GM21786 (cell line): ENCODE measurements around the gene KRTCAP3.
"Not testable (repeated sequence)": the region's sequence is repeated elsewhere in the genome, so short reads cannot be mapped to it uniquely, and the experiment has no call there.

Experiments used
- ATAC-seq: cut with Tn5 transposase; IDR thresholded peaks from one replicate; pipeline ENCODE4 v1.9.1; 2021; ENCODE audit not compliant: unreplicated experiment

The KRTCAP3 gene, protein sequence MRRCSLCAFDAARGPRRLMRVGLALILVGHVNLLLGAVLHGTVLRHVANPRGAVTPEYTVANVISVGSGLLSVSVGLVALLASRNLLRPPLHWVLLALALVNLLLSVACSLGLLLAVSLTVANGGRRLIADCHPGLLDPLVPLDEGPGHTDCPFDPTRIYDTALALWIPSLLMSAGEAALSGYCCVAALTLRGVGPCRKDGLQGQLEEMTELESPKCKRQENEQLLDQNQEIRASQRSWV

DNA sequence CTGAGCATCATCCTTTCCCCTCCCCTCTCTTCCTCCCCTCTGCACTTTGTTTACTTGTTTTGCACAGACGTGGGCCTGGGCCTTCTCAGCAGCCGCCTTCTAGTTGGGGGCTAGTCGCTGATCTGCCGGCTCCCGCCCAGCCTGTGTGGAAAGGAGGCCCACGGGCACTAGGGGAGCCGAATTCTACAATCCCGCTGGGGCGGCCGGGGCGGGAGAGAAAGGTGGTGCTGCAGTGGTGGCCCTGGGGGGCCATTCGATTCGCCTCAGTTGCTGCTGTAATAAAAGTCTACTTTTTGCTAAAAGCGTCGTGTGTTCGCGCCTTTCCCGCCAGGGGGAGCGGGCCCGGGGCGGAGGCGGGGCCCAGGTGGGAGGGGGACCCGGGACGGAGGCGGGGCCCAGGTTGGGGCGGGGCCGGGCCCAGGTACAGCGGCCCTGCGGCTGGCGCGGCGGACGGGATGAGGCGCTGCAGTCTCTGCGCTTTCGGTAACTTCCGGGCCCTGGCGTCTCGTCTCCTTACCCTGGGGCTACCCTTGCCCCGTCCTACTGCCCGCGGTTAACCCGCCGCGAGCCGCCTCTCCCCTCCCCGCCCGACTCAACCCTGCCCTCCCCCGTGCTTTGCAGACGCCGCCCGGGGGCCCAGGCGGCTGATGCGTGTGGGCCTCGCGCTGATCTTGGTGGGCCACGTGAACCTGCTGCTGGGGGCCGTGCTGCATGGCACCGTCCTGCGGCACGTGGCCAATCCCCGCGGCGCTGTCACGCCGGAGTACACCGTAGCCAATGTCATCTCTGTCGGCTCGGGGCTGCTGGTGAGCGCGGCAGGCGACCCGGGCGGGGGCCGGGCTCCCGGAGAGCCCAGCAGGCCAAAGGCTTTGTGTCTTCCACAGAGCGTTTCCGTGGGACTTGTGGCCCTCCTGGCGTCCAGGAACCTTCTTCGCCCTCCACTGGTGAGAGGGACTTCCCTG lies at the start of gene KRTCAP3:
TSS of gene KRTCAP3 (plus strand) at position 424 of the 962 bp plus-strand sequence. CDS start at position 456, 32 bp downstream.
- no peak for ATAC-seq

DNA sequence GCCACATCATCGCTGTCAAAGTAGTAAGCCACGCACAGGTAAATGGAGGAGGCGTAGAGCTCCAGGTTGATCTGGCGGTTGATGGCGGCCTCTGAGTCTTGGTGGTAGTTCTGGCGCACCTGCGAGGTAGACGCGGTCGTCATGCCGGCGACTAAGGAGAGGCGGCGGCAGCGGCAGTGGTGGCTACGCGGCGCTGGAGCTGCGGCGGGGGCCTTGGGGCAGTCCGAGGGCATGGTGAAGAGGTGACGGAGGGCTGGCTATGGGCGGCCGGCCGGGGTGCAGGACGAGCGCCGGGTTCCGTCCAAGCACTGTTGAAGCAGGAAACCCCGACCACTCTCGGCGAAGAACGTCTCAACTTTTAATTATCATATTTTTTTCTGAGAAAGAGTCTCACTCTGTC lies 49.0 kb upstream of the KRTCAP3 start:
- ATAC-seq, result no peak

DNA sequence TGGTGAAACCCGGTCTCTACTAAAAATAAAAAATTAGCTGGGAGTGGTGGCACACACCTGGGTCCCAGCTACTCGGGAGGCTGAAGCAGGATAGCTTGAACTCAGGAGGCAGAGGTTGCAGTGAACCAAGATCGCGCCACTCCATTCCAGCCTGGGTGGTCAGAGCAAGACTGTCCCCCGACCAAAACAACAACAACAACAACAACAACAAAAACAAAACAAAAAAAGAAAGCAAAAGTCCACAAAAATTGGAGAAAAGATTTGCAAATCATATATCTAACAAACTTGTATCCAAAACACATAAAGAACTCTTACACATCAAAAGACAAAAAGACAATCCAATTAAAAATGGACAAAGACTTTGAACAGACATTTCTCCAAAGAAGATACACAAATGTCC lies 43.2 kb upstream of the KRTCAP3 start:
- ATAC-seq, result no peak

DNA sequence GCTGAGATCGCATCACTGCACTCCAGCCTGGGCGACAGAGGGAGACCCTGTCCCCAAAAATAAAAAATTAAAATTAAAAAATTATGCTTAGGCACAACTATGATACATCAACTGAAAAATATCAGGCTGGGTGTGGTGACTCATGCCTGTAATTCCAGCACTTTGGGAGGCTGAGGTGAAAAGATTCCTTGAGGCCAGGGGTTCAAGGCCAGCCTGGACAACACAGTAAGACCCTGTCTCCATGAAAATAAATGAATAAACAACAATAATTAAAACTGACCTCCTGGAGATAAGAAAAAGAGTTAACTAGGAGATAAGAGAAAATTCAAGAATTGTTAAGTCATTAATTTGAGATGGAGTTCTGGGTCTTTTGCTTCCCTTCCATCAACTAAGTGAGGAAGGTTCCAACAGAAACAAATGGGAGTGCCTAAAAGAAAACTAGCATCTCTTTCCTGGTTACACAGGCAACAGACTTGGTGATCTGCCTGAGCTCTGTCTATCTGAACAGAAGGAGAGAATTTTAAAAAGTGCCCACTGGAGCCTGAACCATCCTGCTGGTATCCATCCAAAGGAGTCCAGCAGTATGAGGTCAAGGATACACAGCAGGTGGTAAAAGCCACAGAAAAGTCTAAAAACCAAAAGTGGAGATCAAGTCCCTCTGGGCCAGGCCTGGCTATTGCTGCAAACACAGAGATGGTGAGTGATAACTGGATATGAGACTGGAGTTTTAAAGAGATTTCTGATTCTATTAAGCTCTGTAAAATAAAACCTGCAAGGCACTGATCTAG lies 41.6 kb upstream of the KRTCAP3 start:
- no peak for ATAC-seq

DNA sequence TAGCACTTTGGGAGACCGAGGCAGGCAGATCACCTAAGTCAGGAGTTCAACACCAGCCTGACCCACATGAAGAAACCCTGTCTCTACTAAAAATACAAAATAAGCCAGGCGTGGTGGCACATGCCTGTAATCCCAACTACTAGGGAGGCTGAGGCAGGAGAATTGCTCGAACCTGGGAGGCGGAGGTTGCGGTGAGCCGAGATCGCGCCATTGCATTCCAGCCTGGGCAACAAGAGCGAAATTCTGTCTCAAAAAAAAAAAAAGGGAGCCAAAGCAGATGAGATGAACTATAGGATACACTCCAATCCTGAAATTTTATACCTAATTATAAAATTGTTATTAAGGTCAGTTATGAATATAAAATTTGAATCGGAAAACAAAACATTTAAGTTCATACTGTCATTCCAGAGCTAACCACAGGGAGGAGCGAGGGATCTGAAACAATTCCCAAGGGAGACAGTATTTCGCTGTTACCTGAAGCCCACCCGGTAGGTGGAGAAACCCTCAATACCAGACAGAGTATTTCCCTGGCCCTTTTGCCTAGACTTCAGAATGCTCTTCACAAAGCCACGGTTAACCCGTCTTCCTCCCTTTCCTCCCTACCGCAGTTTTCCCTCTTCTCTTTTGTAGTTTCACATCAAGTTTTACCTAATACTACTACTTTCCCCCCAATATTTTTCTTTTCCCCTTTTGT lies 34.2 kb upstream of the KRTCAP3 start:
- no peak for ATAC-seq

DNA sequence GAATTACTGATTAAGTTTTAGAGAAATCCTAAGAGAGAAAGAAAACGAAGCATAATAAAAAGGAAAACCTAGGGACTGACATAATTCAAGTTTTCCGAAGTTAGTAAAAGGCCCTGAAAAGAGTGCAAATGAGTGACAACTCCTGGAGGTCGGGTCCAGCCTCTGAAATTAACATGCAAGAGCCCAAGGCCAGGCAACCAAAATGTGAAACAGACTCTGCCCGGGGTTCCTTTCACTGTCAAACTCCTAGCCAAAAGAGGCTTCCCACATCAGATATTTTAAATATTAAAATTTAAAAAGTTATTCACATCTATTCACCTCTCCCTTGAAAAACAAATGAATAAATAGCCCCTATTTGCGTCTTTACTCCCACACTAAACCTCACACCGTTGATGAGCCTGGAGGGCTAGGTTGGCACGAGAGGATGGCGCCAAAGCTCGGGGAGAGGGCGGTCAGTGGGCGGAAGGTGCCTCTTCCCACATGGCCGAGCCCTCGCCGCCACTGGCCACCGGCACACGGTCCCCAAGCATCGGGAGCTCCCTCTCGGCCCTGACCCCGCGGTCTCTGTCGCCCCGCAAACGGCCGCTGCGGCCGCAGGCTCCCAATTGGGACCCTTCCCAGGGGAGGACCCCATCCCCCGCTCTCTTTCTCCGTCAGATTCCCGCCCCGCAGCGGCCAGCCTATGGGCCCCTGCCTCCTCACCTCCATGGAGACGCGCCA lies 33.4 kb upstream of the KRTCAP3 start:
- peak; percentile 25 for ATAC-seq

DNA sequence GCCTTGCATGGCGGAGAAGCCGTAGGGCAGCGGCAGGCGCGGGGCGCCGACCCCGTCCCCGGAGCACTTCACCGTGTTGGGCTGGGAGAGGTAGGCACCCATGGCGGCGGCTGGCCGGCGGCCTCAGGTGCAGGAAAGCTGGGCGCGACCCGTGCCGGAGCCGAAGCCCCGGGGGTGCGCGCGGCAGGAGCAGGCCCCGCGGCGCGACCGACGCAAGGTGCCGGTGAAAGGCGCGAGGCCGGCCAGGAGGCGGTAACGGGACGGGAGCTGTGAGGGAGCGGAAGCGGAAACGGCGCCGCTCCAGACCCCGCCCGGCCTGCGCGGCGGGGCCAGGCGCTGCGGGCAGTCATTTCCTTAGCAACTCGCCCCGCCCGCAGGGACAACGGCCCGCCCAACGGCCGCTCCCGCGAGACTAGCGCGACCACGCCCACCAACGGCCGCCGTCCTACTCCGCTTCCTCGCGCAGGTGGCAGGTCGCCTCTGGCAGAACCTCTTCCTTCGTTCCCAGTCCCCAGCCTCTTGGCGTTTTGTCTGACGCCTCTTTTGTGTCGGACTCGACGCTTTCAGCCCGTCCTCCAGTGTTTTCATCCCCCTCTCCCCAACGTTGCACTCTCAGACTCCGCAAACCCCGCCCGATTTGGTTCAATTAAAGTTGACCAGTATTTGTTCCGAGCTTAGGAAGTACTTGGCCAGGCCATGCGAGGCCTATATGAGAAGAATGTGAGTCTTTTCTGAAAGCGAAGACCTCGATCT lies 32.7 kb upstream of the KRTCAP3 start, which contains the start of gene PPM1G:
TSS of gene PPM1G (minus strand) at position 271 of the 753 bp plus-strand sequence. CDS start at position 102, 169 bp downstream.
- peak; percentile 96 for ATAC-seq

DNA sequence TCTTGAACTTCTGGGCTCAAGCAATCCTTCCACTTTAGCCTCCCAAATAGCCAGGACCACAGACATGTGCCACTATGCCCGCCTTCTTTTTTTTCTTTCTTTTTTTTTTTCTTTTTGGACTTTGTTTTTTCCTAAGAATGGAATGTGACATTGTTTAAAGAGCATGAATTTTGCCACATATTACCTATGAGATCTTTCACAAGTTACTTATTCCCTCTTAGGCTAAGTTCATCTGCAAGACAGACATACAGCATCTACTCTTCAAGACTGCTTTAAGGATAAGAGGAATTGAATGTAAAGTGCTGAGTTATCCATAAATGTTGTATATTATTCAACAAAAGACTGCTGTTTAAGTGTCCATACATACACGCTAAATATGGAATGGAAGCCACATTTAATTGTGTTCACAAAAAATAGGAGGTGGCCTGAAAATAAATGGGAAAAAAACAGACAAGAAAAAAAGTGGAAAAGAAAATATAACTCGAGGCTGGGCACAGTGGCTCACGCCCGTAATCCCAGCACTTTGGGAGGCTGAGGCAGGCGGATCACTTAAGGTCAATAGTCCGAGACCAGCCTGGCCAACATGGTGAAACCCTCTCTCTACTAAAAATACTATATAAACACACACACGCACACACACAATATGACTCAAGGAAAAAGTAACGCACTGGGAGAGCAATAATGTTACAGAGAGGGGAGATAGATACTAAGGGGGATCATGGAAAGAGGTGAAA lies 29.6 kb upstream of the KRTCAP3 start:
- ATAC-seq, result no peak

DNA sequence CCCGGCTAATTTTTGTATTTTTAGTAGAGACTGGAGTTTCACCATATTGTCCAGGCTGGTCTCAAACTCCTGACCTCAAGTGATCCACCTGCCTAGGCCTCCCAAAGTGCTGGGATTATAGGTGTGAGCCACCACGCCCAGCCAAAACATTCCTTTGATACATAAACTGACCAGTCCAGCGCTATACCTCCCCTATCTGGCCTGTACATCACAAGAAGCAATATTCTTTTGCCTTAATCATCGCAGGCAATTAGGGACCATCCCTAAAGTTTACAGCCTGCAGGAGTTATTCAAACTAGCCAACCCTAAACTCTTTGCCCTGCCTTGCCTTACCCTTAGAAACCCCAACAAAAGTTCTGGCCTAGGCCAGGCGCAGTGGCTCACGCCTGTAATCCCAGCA lies 26.0 kb upstream of the KRTCAP3 start:
- no peak for ATAC-seq

DNA sequence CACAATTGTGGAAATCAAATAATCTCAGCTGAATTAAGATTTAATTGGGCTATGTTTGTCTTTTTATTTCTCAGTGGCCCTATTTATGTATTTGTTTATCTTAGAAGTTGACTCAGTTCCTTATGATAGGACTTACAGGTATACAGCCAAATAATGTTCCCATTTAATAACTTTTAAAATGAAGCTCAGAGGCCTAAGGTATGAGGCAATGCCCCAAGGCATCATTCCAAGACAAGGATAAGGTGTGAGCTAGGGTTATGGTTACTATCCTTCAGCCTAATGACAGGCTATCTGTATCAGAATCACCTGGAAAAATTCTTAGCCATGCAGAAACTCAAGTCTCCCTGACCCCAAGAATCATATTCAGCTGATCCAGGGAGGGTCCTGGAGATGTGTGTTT lies 21.2 kb upstream of the KRTCAP3 start:
- no peak for ATAC-seq

DNA sequence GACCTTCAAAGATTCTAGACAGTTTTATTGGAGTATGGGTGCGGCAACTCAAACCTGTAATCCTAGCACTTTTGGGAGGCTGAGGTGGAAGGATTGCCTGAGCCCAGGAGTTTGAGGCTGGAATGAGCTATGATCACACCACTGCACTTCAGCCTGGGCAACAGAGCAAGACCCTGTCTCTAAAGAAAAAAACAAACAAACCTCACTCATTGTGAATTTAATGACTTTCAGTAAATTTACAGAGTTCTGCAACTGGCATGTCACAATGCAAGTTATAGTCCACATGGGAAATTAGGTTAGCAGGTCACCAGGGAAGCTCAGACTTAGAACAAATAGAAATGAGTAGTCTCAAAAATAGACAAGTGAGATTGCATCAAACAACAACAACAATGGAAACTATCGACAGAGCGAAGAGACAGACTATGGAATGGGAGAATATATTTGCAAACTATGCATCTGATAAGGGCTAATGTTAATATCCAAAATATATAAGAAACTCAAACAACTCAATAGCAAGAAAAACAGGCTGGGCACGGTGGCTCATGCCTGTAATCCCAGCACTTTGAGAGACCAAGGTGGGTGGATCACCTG lies 20.4 kb upstream of the KRTCAP3 start:
- no peak for ATAC-seq

DNA sequence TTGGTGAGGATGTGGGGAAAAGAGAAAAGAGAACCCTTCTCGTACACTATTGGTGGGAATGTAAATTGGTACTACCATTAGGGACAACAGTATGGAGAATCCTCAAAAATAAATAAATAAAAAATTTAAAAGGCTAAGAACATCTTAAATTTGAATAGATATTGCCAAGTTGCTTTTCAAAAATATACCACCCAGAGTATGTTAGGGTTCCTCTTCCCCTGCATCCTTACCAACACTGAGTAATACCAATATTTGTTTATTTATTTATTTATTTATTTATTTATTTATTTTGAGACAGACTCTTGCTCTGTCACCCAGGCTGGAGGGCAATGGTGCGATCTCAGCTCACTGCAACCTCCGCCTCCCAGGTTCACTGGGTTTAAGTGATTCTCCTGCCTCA lies 19.2 kb upstream of the KRTCAP3 start:
- ATAC-seq, result no peak

DNA sequence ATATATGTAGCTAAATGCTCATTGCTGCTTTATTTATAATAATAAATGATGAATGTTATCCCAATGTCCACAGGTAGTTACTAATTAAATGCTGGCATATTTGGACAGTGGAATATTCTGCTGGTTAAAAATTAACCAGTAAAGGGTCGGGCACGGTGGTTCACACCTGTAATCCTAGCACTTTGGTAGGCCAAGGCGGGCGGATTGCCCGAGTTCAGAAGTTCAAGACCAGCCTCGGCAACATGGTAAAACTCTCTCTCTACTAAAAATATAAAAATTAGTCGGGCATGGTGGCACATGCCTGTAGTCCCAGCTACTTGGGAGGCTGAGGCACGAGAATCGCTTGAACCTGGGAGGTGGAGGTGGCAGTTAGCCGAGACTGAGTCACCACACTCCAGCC lies 17.1 kb upstream of the KRTCAP3 start:
- ATAC-seq, result not testable (repeated sequence)

DNA sequence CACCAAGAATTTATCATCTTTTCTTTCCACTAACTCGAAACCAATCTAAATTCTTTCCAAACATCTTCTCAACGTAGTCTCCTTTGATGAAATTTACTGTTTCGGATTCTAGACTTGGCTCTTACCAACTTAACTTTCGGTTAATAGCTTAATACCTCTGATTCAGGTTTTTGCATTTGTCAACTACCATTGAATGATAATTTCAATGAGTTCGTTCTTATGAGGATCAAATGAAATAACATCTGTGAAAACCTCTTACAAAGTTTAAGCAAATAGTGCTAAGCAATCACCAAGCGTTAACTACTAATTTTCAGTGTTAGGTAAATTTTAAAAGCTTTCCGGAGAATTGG lies 14.3 kb upstream of the KRTCAP3 start:
- ATAC-seq, result no peak

DNA sequence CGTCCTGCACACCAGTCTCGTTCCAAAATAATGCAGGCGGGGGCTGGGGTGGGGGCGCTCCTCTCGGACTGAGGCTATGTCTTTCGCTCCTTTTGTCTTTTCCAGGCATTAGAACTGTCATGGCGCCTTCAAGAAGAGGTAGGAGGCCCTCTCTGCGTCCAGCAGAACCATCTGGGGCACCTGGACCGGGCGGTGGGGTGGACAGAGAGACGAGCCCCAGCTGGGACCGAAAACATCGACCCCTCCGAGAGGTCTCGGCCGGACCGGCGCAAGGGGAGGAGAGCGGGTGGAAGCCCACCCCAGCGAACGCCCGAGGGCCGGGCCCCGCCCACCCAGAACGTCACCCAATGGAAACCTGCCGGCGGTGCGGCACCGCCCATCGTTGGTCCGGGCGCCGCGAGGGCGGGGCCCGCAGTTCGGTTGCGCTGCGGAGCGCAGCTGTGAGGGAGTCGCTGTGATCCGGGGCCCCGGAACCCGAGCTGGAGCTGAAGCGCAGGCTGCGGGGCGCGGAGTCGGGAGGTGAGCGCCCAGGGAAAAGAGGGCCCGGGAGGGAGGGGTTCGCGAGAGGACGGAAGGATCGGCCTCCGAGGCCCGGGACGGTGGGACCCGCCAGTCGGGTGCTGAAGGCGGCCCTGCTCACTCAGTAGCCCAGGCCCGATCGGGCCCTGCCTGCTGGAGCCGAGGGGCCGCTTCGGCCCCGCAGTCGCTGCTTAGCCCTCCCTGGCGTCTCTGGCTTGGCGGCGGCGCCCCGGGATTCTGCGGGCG lies 13.8 kb upstream of the KRTCAP3 start, which contains the start of gene NRBP1:
TSS of gene NRBP1 (plus strand) at position 419 of the 765 bp plus-strand sequence. CDS start 4,643 bp downstream, outside the sequence.
- peak; percentile 84 for ATAC-seq

DNA sequence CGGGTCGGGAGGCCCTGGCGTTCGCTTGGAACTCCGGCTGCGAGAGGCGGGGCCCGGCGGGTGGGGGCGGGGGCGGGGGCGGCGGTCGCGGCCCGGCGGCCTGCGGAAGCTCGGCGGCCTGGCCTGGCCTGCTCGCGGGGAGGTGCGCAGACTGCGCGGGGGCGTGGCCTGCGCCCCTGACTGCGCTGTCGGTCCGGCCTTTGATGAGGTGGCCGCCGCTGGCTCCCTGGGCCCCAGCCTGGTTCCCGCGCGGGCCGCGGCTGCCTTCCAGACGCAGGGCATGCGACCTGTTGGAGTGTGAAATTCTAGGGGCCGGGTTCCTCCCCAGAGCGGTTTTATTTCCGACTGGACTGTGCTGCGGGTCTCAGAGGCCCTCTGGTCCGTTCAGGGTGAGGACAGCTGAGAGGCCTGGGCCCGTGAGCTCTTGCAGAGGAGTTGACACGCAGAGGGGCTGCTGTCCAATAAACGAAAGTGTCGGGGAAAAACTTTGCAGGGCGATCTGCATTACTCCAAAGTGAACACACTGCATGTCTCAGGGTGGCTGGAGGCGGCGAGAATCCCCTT lies 13.1 kb upstream of the KRTCAP3 start:
- peak; percentile 70 for ATAC-seq

DNA sequence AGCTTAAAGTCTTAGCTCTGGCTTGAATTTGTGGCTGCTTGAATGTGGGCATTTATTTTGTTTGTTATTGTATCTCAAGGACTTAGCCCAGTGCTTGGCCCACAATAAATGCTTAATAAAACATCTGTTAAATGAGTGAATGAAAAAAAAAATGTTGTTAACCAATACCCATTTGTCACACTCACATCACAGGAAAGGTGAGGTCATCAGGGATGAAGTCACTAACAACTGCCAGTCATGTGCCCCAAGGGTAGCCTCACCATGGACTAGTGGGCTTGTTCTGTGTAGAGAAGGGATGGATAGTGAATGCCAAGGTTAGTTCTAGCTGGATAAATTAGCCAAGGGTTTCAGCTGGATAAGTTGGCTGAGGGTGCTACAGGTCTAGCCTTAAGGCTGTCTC lies 10.8 kb upstream of the KRTCAP3 start:
- ATAC-seq, result no peak
